Liver (tissue), 9 donors: ENCODE results near the gene PLEKHO2. TPM values are rescaled to one million over a fixed set of nuclear protein-coding genes. Genes with fewer than 3 reads are reported as not detected.

Source experiments
- DNase-seq: peaks from one replicate; pipeline ENCODE4 v3.0.0-alpha.2; 2017; ENCODE audit warnings: low spot score
- H3K27ac ChIP-seq, 2 donors: one replicate each; pipeline ENCODE4 v1.7.0; 2013; ENCODE audit warnings: inconsistent platforms in 2 of 2, low read length in 2 of 2, control low read depth in 1 of 2, low read depth in 1 of 2, mild to moderate bottlenecking in 1 of 2
- H3K27me3 ChIP-seq, 4 donors: one replicate each; pipeline versions ENCODE4 v1.6.1 to v1.7.0; 2013; ENCODE audit warnings: low read length in 3 of 4, inconsistent platforms in 1 of 4, mild to moderate bottlenecking in 1 of 4, moderate library complexity in 1 of 4; ENCODE audit not compliant: control insufficient read depth in 4 of 4, insufficient read depth in 4 of 4
- H3K36me3 ChIP-seq, 4 donors: one replicate each; pipeline versions ENCODE4 v1.6.1 to v1.7.0; 2013; ENCODE audit warnings: low read length in 3 of 4, mild to moderate bottlenecking in 3 of 4, low read depth in 1 of 4, moderate library complexity in 1 of 4; ENCODE audit not compliant: control insufficient read depth in 4 of 4, insufficient read depth in 3 of 4
- H3K4me1 ChIP-seq, 4 donors: one replicate each; pipeline versions ENCODE4 v1.6.1 to v1.7.0; 2013; ENCODE audit warnings: low read length in 3 of 4, mild to moderate bottlenecking in 3 of 4, moderate library complexity in 1 of 4; ENCODE audit not compliant: control insufficient read depth in 4 of 4, insufficient read depth in 4 of 4
- H3K4me3 ChIP-seq, 3 donors: one replicate each; pipeline versions ENCODE4 v1.6.1 to v1.7.0; 2013; ENCODE audit warnings: low read length in 3 of 3, control low read depth in 1 of 3, low read depth in 1 of 3, mild to moderate bottlenecking in 1 of 3
- H3K9ac ChIP-seq, 2 donors: one replicate each; pipeline ENCODE4 v1.7.0; 2013; ENCODE audit warnings: low read length in 2 of 2, mild to moderate bottlenecking in 2 of 2, moderate library complexity in 2 of 2, control low read depth in 1 of 2, low read depth in 1 of 2
- H3K9me3 ChIP-seq, 4 donors: one replicate each; pipeline versions ENCODE4 v1.6.1 to v1.7.0; 2013; ENCODE audit warnings: low read length in 3 of 4; ENCODE audit not compliant: control insufficient read depth in 4 of 4
- EGR1 ChIP-seq, 2 donors: IDR thresholded peaks; 2 replicates each; pipeline ENCODE4 v1.6.1; 2016 to 2018; ENCODE audit warnings: antibody characterized with exemption in 2 of 2, low read depth in 2 of 2
- FOXA1 ChIP-seq: IDR thresholded peaks from 2 replicates; pipeline ENCODE4 v1.6.1; 2016; ENCODE audit warnings: antibody characterized with exemption
- GABPA ChIP-seq, 2 donors: IDR thresholded peaks in 1 of 2; conservative IDR thresholded peaks in 1 of 2; 2 replicates each; pipeline ENCODE4 v1.6.1; 2016; ENCODE audit warnings: antibody characterized with exemption in 2 of 2, mild to moderate bottlenecking in 1 of 2, moderate library complexity in 1 of 2
- HNF4A ChIP-seq, 2 donors: conservative IDR thresholded peaks; 2 replicates each; pipeline ENCODE4 v1.6.1; 2016; ENCODE audit warnings: antibody characterized with exemption in 2 of 2, mild to moderate bottlenecking in 2 of 2
- HNF4G ChIP-seq: IDR thresholded peaks from 2 replicates; pipeline ENCODE4 v1.6.1; 2016; ENCODE audit warnings: antibody characterized with exemption
- JUND ChIP-seq, 2 donors: IDR thresholded peaks; 2 replicates each; pipeline ENCODE4 v1.6.1; 2016; ENCODE audit warnings: antibody characterized with exemption in 2 of 2
- NR2F2 ChIP-seq: IDR thresholded peaks from 2 replicates; pipeline ENCODE4 v1.6.1; 2016; ENCODE audit warnings: antibody characterized with exemption
- RAD21 ChIP-seq, 2 donors: IDR thresholded peaks; 2 replicates each; pipeline ENCODE4 v1.6.1; 2016; ENCODE audit warnings: antibody characterized with exemption in 2 of 2, mild to moderate bottlenecking in 2 of 2
- RXRA ChIP-seq, 2 donors: IDR thresholded peaks; 2 replicates each; pipeline ENCODE4 v1.6.1; 2017 to 2018; ENCODE audit warnings: antibody characterized with exemption in 2 of 2, mild to moderate bottlenecking in 1 of 2
- SP1 ChIP-seq: IDR thresholded peaks from 2 replicates; pipeline ENCODE4 v1.6.1; 2018; ENCODE audit warnings: antibody characterized with exemption, mild to moderate bottlenecking
- TAF1 ChIP-seq: conservative IDR thresholded peaks from 2 replicates; pipeline ENCODE4 v1.6.1; 2016; ENCODE audit warnings: antibody characterized with exemption, mild to moderate bottlenecking
- YY1 ChIP-seq: IDR thresholded peaks from 2 replicates; pipeline ENCODE4 v1.6.1; 2016; ENCODE audit warnings: antibody characterized with exemption, mild to moderate bottlenecking
- WGBS: extraction: QIAGEN DNeasy Blood & Tissue Kit; methylation state at CpG from one replicate; pipeline ENCODE4 v1.1.7; 2013; 5-methylcytosine and 5-hydroxymethylcytosine counted together
- polyA plus RNA-seq, 2 donors: library from polyadenylated mRNA; stranded (reverse) in 1 of 2; unstranded in 1 of 2; fragments of 200-250 nt in 1 of 2; fragments of >200 nt in 1 of 2; fragmentation: Nextera tagmentation in 1 of 2; extraction: Ambion mirVana in 1 of 2; gene quantifications; one replicate each; pipeline versions ENCODE4 v1.2.1 to v1.2.3, GENCODE V29; 2013 to 2015
- total RNA-seq, 2 donors: library from RNA; depleted of rRNA; stranded (reverse); fragments of >200 nt; gene quantifications; one replicate each; pipeline ENCODE4 v1.2.3, GENCODE V29; 2014
- TF ChIP-seq, protein P1 (sequence below): fragments of 150-350 bp; IDR thresholded peaks from 2 replicates; pipeline ENCODE4 v1.5.1; 2017; ENCODE audit warnings: improper control_type of control experiment, low read depth, low read length; ENCODE audit not compliant: missing input control
- TF ChIP-seq, protein P2 (sequence below): IDR thresholded peaks from 2 replicates; pipeline ENCODE4 v1.6.1; 2016; ENCODE audit warnings: antibody characterized with exemption
- TF ChIP-seq, protein P3 (sequence below): IDR thresholded peaks from 2 replicates; pipeline ENCODE4 v1.6.1; 2016; ENCODE audit warnings: antibody characterized with exemption
- TF ChIP-seq, protein P4 (sequence below): IDR thresholded peaks from 2 replicates; pipeline ENCODE4 v1.6.1; 2016; ENCODE audit warnings: antibody characterized with exemption
- TF ChIP-seq, protein P5 (sequence below): IDR thresholded peaks from 2 replicates; pipeline ENCODE4 v1.6.1; 2016; ENCODE audit warnings: antibody characterized with exemption, mild to moderate bottlenecking
- donor health status: healthy.
- donor health status: healthy.
- donor health status: healthy.
- donor health status: healthy.
- donor health status: healthy.

Gene PLEKHO2
- total and polyA plus RNA-seq, 4 donors, result 2.0 to 11.3 (median 8.5) TPM

DNA sequence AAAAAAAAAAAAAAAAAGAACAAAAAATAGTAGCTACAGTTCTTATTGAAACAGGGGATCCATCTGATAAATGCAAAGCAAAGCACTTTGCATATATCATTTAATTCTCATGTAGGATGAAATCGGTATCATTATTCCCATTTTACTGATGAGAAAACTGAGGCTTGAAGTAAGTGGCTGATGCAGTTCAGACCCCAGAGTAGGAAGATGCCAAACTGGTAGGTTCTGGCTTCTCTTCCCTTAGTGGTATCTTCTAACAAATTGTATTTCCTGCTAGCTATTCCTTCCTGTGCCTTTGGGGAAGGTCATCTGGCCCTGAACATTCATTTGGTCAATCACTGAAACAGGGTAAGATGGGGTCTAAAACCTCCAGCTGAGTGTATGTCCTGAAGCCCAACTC lies 38.2 kb upstream of the PLEKHO2 start:
- TF ChIP-seq TAF1 (no peak), FOXA1 (no peak), HNF4A (conservative IDR thresholded peaks at IDR 0.05) (no peak), JUND (IDR thresholded peaks at IDR 0.05) (no peak), YY1 (no peak), GABPA (IDR thresholded peaks at IDR 0.05 in 1 of 2, conservative IDR thresholded peaks at IDR 0.05 in 1 of 2) (no peak), RXRA (IDR thresholded peaks at IDR 0.05) (no peak), HNF4G (no peak), EGR1 (IDR thresholded peaks at IDR 0.05; ENCODE audit: low read depth in 2 of 2) (no peak), RAD21 (IDR thresholded peaks at IDR 0.05) (no peak), SP1 (no peak), NR2F2 (no peak)
- TF ChIP-seq, protein P1, sequence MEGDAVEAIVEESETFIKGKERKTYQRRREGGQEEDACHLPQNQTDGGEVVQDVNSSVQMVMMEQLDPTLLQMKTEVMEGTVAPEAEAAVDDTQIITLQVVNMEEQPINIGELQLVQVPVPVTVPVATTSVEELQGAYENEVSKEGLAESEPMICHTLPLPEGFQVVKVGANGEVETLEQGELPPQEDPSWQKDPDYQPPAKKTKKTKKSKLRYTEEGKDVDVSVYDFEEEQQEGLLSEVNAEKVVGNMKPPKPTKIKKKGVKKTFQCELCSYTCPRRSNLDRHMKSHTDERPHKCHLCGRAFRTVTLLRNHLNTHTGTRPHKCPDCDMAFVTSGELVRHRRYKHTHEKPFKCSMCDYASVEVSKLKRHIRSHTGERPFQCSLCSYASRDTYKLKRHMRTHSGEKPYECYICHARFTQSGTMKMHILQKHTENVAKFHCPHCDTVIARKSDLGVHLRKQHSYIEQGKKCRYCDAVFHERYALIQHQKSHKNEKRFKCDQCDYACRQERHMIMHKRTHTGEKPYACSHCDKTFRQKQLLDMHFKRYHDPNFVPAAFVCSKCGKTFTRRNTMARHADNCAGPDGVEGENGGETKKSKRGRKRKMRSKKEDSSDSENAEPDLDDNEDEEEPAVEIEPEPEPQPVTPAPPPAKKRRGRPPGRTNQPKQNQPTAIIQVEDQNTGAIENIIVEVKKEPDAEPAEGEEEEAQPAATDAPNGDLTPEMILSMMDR, result no peak
- TF ChIP-seq, protein P2, sequence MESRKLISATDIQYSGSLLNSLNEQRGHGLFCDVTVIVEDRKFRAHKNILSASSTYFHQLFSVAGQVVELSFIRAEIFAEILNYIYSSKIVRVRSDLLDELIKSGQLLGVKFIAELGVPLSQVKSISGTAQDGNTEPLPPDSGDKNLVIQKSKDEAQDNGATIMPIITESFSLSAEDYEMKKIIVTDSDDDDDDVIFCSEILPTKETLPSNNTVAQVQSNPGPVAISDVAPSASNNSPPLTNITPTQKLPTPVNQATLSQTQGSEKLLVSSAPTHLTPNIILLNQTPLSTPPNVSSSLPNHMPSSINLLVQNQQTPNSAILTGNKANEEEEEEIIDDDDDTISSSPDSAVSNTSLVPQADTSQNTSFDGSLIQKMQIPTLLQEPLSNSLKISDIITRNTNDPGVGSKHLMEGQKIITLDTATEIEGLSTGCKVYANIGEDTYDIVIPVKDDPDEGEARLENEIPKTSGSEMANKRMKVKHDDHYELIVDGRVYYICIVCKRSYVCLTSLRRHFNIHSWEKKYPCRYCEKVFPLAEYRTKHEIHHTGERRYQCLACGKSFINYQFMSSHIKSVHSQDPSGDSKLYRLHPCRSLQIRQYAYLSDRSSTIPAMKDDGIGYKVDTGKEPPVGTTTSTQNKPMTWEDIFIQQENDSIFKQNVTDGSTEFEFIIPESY, result no peak
- TF ChIP-seq, protein P3, sequence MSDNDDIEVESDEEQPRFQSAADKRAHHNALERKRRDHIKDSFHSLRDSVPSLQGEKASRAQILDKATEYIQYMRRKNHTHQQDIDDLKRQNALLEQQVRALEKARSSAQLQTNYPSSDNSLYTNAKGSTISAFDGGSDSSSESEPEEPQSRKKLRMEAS, result no peak
- TF ChIP-seq, protein P4, sequence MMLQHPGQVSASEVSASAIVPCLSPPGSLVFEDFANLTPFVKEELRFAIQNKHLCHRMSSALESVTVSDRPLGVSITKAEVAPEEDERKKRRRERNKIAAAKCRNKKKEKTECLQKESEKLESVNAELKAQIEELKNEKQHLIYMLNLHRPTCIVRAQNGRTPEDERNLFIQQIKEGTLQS, result no peak
- TF ChIP-seq, protein P5, sequence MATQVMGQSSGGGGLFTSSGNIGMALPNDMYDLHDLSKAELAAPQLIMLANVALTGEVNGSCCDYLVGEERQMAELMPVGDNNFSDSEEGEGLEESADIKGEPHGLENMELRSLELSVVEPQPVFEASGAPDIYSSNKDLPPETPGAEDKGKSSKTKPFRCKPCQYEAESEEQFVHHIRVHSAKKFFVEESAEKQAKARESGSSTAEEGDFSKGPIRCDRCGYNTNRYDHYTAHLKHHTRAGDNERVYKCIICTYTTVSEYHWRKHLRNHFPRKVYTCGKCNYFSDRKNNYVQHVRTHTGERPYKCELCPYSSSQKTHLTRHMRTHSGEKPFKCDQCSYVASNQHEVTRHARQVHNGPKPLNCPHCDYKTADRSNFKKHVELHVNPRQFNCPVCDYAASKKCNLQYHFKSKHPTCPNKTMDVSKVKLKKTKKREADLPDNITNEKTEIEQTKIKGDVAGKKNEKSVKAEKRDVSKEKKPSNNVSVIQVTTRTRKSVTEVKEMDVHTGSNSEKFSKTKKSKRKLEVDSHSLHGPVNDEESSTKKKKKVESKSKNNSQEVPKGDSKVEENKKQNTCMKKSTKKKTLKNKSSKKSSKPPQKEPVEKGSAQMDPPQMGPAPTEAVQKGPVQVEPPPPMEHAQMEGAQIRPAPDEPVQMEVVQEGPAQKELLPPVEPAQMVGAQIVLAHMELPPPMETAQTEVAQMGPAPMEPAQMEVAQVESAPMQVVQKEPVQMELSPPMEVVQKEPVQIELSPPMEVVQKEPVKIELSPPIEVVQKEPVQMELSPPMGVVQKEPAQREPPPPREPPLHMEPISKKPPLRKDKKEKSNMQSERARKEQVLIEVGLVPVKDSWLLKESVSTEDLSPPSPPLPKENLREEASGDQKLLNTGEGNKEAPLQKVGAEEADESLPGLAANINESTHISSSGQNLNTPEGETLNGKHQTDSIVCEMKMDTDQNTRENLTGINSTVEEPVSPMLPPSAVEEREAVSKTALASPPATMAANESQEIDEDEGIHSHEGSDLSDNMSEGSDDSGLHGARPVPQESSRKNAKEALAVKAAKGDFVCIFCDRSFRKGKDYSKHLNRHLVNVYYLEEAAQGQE, result no peak
- Histone ChIP-seq H3K9me3 (no peaks in the 10 kb centered on the region), H3K4me1 (no peaks in the 10 kb centered on the region), H3K36me3 (no peaks in the 10 kb centered on the region), H3K27me3 (no peaks in the 10 kb centered on the region), H3K27ac (no peak overlapping the region), H3K4me3 (no peak overlapping the region), H3K9ac (no peak overlapping the region)
- DNase-seq, result no peak
- 97% methylated on average over 1 of the region's 1 CpG for WGBS

DNA sequence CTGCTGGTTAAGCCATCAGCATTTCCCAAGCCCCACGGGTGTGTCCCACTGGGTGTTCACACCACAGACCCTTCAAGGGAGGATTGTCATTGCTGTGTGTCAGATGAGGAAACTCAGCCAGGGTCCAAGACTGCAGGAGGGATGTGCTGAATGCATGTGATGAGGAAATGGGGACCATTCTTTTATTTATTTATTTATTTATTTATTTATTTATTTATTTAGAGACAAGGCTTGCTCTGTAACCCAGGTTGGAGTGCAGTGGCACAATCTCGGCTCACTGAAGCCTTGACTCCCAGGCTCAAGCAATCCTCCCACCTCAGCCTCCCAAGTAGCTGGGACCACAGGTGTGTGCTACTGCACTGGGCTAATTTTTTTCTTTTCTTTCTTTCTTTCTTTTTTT lies 37.1 kb upstream of the PLEKHO2 start:
- TF ChIP-seq, protein P4, result no peak
- WGBS, result 44% methylated on average over 2 of the region's 2 CpGs
- Histone ChIP-seq H3K27ac (no peak overlapping the region), H3K36me3 (no peaks in the 10 kb centered on the region), H3K9ac (no peak overlapping the region), H3K27me3 (no peaks in the 10 kb centered on the region), H3K4me1 (peaks cover 0 to under 1% (median 0%) of the 10 kb centered on the region in 4 donors), H3K9me3 (no peaks in the 10 kb centered on the region), H3K4me3 (no peak overlapping the region)
- no peak for DNase-seq
